Fibroblast of skin of left biceps (primary cell): ENCODE data around the gene EDC3.

Experiments
- DNase-seq, 2 experiments: peaks; one replicate each; pipeline ENCODE4 v3.0.0-alpha.2; 2013; ENCODE audit warnings: low read depth in 2 of 2

The EDC3 gene

GRCh38 chr15:74625693-74626092, 70.1 kb downstream of the EDC3 start:
- no peak for DNase-seq

GRCh38 chr15:74624020-74624602, 71.7 kb downstream of the EDC3 start:
- DNase-seq, result no peak

- no peak for DNase-seq
These were observed 73.1 kb downstream of the EDC3 start for GRCh38 chr15:74622758-74623157.

GRCh38 chr15:74621936-74622335, 73.9 kb downstream of the EDC3 start:
- DNase-seq, result no peak

- DNase-seq, result no peak
These were observed 74.3 kb downstream of the EDC3 start for GRCh38 chr15:74621546-74621920.

GRCh38 chr15:74620636-74621545, 74.9 kb downstream of the EDC3 start:
- DNase-seq, result no peak

GRCh38 chr15:74619916-74620635, 75.7 kb downstream of the EDC3 start:
- no peak for DNase-seq

GRCh38 chr15:74618841-74619596, 76.8 kb downstream of the EDC3 start:
- DNase-seq, result no peak

- no peak for DNase-seq
These were observed 78.8 kb downstream of the EDC3 start for GRCh38 chr15:74616996-74617395.

GRCh38 chr15:74616366-74616939, 79.4 kb downstream of the EDC3 start:
- DNase-seq, result peak in 1 of 2 experiments; percentile 6

- DNase-seq, result peak; percentile 83 to 86
These were observed 80.1 kb downstream of the EDC3 start, which contains the start of gene CLK3 for GRCh38 chr15:74615508-74616365. CLK3 (plus strand) TSS chr15:74615836; CDS start chr15:74619197, 3,361 bp downstream.

GRCh38 chr15:74614744-74615507, 80.9 kb downstream of the EDC3 start:
- peak; percentile 54 to 61 for DNase-seq

GRCh38 chr15:74613953-74614743, 81.7 kb downstream of the EDC3 start:
- no peak for DNase-seq

GRCh38 chr15:74613089-74613952, 82.5 kb downstream of the EDC3 start:
- DNase-seq, result no peak

GRCh38 chr15:74612677-74613076, 83.1 kb downstream of the EDC3 start:
- DNase-seq, result no peak

- DNase-seq, result no peak
These were observed 84.0 kb downstream of the EDC3 start for GRCh38 chr15:74611834-74612233.

- no peak for DNase-seq
These were observed 84.5 kb downstream of the EDC3 start for GRCh38 chr15:74611341-74611740.
